GM23248 (cell line): ENCODE measurements around the gene RWDD1. TPM values are rescaled to one million over a fixed set of nuclear protein-coding genes. Genes with fewer than 3 reads are reported as not detected.
A peak's percentile ranks its signal among the peaks of the same experiment; 100 is the strongest.

Source experiments
- DNase-seq: peaks from one replicate; pipeline ENCODE4 v3.0.0-alpha.2; 2015
- H2AFZ ChIP-seq: fragments of 200-600 bp; sonication (generic); 2 replicates; pipeline ENCODE4 v1.6.1; 2016; ENCODE audit warnings: antibody characterized with exemption
- H3F3A ChIP-seq: fragments of 200-600 bp; sonication (generic); 2 replicates; pipeline ENCODE4 v1.6.1; 2016; ENCODE audit warnings: mild to moderate bottlenecking, antibody characterized with exemption, mixed run types; ENCODE audit not compliant: insufficient read depth
- H3K27ac ChIP-seq: fragments of 200-600 bp; sonication (generic); 2 replicates; pipeline ENCODE4 v1.5.1; 2016; ENCODE audit warnings: mild to moderate bottlenecking
- H3K27me3 ChIP-seq: fragments of 200-600 bp; sonication (generic); replicated peaks from 2 replicates; pipeline ENCODE4 v1.6.1; 2016; ENCODE audit warnings: mild to moderate bottlenecking; ENCODE audit not compliant: insufficient read depth
- H3K36me3 ChIP-seq: fragments of 200-600 bp; sonication (generic); 2 replicates; pipeline ENCODE4 v1.6.1; 2016; ENCODE audit warnings: low read depth, mild to moderate bottlenecking
- H3K4me1 ChIP-seq: fragments of 200-600 bp; sonication (generic); 2 replicates; pipeline ENCODE4 v1.6.1; 2016; ENCODE audit warnings: mild to moderate bottlenecking; ENCODE audit not compliant: insufficient read depth
- H3K4me2 ChIP-seq: fragments of 200-600 bp; sonication (generic); one replicate; pipeline ENCODE4 v1.6.1; 2016; ENCODE audit warnings: mild to moderate bottlenecking; ENCODE audit not compliant: unreplicated experiment
- H3K4me3 ChIP-seq: fragments of 200-600 bp; sonication (generic); 2 replicates; pipeline ENCODE4 v1.5.1; 2016; ENCODE audit warnings: mild to moderate bottlenecking
- H3K79me2 ChIP-seq: fragments of 200-600 bp; sonication (generic); 2 replicates; pipeline ENCODE4 v1.6.1; 2016; ENCODE audit warnings: mild to moderate bottlenecking; ENCODE audit not compliant: insufficient read depth
- H3K9ac ChIP-seq: fragments of 200-600 bp; sonication (generic); 2 replicates; pipeline ENCODE4 v1.6.1; 2016; ENCODE audit warnings: mild to moderate bottlenecking
- H3K9me2 ChIP-seq: fragments of 200-600 bp; sonication (generic); 2 replicates; pipeline ENCODE4 v1.6.1; 2016; ENCODE audit warnings: mixed run types, mild to moderate bottlenecking, moderate library complexity; ENCODE audit not compliant: insufficient read depth
- H3K9me3 ChIP-seq: fragments of 200-600 bp; sonication (generic); one replicate; pipeline ENCODE4 v1.6.1; 2017; ENCODE audit warnings: low read depth
- H4K20me1 ChIP-seq: fragments of 200-600 bp; sonication (generic); 2 replicates; pipeline ENCODE4 v1.6.0; 2016; ENCODE audit not compliant: insufficient read depth
- EZH2 ChIP-seq: fragments of 200-600 bp; sonication (generic); IDR thresholded peaks from 2 replicates; pipeline ENCODE4 v1.6.1; 2018; ENCODE audit warnings: antibody characterized with exemption, mild to moderate bottlenecking; ENCODE audit not compliant: insufficient read depth, poor library complexity, severe bottlenecking
- EZH2phosphoT487 ChIP-seq: fragments of 200-600 bp; sonication (generic); IDR thresholded peaks from 2 replicates; pipeline ENCODE4 v1.6.1; 2018; ENCODE audit warnings: antibody characterized with exemption, moderate library complexity, mild to moderate bottlenecking, low read depth; ENCODE audit not compliant: insufficient read depth
- WGBS, 2 experiments: methylation state at CpG; one replicate each; pipeline ENCODE4 v1.1.6; 2015 to 2017; ENCODE audit warnings: low lambda C conversion rate in 2 of 2, low coverage in 1 of 2; ENCODE audit errors: missing lambda C conversion rate in 2 of 2; 5-methylcytosine and 5-hydroxymethylcytosine counted together
- in situ Hi-C: fragments of 300-500 bp; cut with MboI; formaldehyde crosslinking; loops from 2 replicates; pipeline ENCODE4 v1.15.0; 2020
- polyA plus RNA-seq: library from polyadenylated mRNA; unstranded; fragments of >200 nt; fragmentation: Nextera tagmentation; extraction: Ambion mirVana; gene quantifications from 2 replicates; pipeline ENCODE4 v1.2.1, GENCODE V29; 2016
- total RNA-seq: library from RNA; depleted of rRNA; stranded (reverse); fragments of >200 nt; shearing (Covaris generic); gene quantifications from 2 replicates; pipeline ENCODE4 v1.2.3, GENCODE V29; 2014; rRNA removed

The RWDD1 gene
- total and polyA plus RNA-seq, 2 experiments from 2014 or later = 37.7 to 112 TPM

DNA sequence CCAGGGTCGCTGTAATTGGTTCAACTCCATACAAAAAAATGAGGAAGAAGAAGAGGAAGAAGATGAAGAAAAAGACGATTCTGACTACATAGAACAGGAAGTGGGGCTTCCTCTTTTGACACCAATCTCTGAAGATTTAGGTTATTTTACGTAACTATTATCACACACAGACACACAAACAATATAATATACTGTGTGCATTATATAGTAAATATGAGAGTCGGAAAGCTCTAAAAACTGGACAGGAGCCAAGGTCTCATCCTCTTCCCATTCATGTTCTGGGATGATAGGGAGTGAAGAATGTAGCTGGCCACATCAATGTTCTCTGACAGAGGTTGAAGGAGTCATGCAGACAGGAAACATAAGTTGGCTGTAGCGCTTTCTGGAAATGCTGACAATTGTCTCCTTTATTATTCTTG, 58.3 kb downstream of the RWDD1 start:
- Histone ChIP-seq H3K9me2 (no peaks in the 10 kb centered on the region), H4K20me1 (no peaks in the 10 kb centered on the region), H3K9me3 (no peaks in the 10 kb centered on the region), H3K79me2 (no peaks in the 10 kb centered on the region), H3K36me3 (0 out of 2 replicates have a peak, but pooled peaks cover 5% of the 10 kb centered on the region), H3K27me3 (no peaks in the 10 kb centered on the region), H2AFZ (no peak overlapping the region), H3K4me3 (no peak overlapping the region), H3K9ac (no peak overlapping the region), H3K27ac (no peak overlapping the region), H3K4me2 (no peak overlapping the region), H3K4me1 (no peaks in the 10 kb centered on the region), H3F3A (no peaks in the 10 kb centered on the region)
- WGBS, 2 experiments = 83 to 87% methylated on average over 5 of the region's 5 CpGs
- no peak for DNase-seq
- in situ Hi-C loops = no loop called here
- TF ChIP-seq EZH2phosphoT487 = no peak
- no peak for TF ChIP-seq EZH2

DNA sequence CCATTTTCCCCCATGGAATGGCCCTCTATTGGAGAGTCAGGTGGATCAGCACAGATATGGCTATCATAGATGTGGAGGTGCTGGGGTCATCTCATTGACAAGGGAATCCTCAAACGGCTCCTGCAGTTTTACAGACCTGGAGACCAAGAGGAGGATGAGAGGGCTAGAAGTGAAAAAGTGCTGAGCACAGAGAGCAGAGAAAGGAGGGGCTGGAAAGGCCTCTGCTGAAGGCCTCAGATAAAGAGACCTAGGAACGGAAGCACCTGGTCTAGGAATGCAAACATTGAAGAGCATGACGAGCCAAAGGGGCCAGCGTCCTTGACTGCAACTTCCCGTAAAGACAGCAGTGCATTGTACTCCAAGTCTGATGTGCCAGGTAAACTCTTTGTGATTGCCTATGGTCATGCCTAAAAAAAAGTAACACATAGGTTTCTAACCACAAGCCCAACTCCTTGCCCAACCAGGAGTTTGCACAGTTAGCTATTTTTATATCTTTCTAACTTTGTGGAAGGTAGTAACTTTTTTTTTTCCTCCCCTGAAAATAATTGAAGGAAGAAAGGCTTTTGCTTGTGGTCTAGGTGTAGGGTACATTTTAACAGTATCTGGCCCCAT, 60.2 kb downstream of the RWDD1 start:
- Histone ChIP-seq H4K20me1 (no peaks in the 10 kb centered on the region), H3K27me3 (no peaks in the 10 kb centered on the region), H3K27ac (no peak overlapping the region), H3K9me3 (no peaks in the 10 kb centered on the region), H3K4me2 (no peak overlapping the region), H2AFZ (no peak overlapping the region), H3K9me2 (no peaks in the 10 kb centered on the region), H3K9ac (no peak overlapping the region), H3K36me3 (0 out of 2 replicates have a peak, but pooled peaks cover 15% of the 10 kb centered on the region), H3K4me3 (no peak overlapping the region), H3F3A (no peaks in the 10 kb centered on the region), H3K79me2 (no peaks in the 10 kb centered on the region), H3K4me1 (no peaks in the 10 kb centered on the region)
- 96 to 97% methylated on average over 5 of the region's 5 CpGs for WGBS, 2 experiments
- TF ChIP-seq EZH2phosphoT487 (no peak), EZH2 (no peak)
- no peak for DNase-seq
- in situ Hi-C loops = no loop called here

DNA sequence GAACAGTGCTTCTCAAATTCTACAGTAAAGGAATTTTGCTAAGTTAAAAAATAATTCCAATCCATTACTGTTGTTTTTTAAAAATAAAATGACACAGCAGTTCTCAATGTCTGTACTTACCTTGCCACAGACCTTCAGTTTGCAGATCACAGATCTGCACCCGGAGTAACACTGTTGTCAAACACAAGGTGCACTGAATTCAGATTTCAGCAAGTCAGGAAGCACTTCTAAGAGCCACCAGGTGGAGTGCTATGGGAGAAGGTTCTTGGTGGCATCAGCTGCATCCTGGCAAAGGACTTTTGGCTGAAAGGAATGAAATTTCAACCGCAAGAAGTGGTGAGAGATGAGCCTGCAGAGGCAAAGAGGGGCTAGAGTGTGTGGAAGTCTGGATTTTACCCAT, 62.4 kb downstream of the RWDD1 start:
- Histone ChIP-seq H3K4me2 (no peak overlapping the region), H3K9ac (no peak overlapping the region), H3K9me2 (no peaks in the 10 kb centered on the region), H3K4me3 (no peak overlapping the region), H3K4me1 (no peaks in the 10 kb centered on the region), H3K9me3 (no peaks in the 10 kb centered on the region), H2AFZ (no peak overlapping the region), H3K27me3 (no peaks in the 10 kb centered on the region), H3F3A (no peaks in the 10 kb centered on the region), H3K27ac (no peak overlapping the region), H3K79me2 (0 out of 2 replicates have a peak, but pooled peaks cover 7% of the 10 kb centered on the region), H3K36me3 (0 out of 2 replicates have a peak, but pooled peaks cover 15% of the 10 kb centered on the region), H4K20me1 (no peaks in the 10 kb centered on the region)
- DNase-seq = peak; percentile 13
- in situ Hi-C loops = no loop called here
- 96 to 99% methylated on average over 2 of the region's 2 CpGs for WGBS, 2 experiments
- TF ChIP-seq EZH2phosphoT487 = no peak
- no peak for TF ChIP-seq EZH2

Other genes starting within 250 kb of the RWDD1 start
- 76.9 and 83.9 TPM in 2 replicates for gene DSE, start 200.6 kb upstream of the RWDD1 start, total RNA-seq
- 42.7 and 44.6 TPM in 2 replicates for gene DSE, start 200.6 kb upstream of the RWDD1 start, polyA plus RNA-seq
- not detected in 2 replicates for gene CALHM6, start 110.1 kb upstream of the RWDD1 start, total RNA-seq
- gene CALHM6, start 110.1 kb upstream of the RWDD1 start, polyA plus RNA-seq = 1.6 and 1.7 TPM in 2 replicates
- gene CALHM5, start 59.9 kb upstream of the RWDD1 start, total RNA-seq = 8.2 and 9.8 TPM in 2 replicates
- 0.51 TPM in 2 replicates for gene CALHM5, start 59.9 kb upstream of the RWDD1 start, polyA plus RNA-seq
- 1.4 TPM in 1 of 2 replicates, not detected in the other for gene TRAPPC3L, start 25.8 kb upstream of the RWDD1 start, total RNA-seq
- 0.30 TPM in 1 of 2 replicates, not detected in the other for gene TRAPPC3L, start 25.8 kb upstream of the RWDD1 start, polyA plus RNA-seq
- not detected in 2 replicates for gene CALHM4, start 17.8 kb upstream of the RWDD1 start, total RNA-seq
- not detected in 2 replicates for gene CALHM4, start 17.8 kb upstream of the RWDD1 start, polyA plus RNA-seq
- 1.0 TPM in 1 of 2 replicates, not detected in the other for gene RSPH4A, start 45.0 kb downstream of the RWDD1 start, total RNA-seq
- gene RSPH4A, start 45.0 kb downstream of the RWDD1 start, polyA plus RNA-seq = 0.15 TPM in 1 of 2 replicates, not detected in the other
- gene ZUP1, start 97.3 kb downstream of the RWDD1 start, total RNA-seq = 11.9 and 15.5 TPM in 2 replicates
- gene ZUP1, start 97.3 kb downstream of the RWDD1 start, polyA plus RNA-seq = 9.5 and 9.8 TPM in 2 replicates
- 3.4 and 6.3 TPM in 2 replicates for gene KPNA5, start 109.7 kb downstream of the RWDD1 start, total RNA-seq
- gene KPNA5, start 109.7 kb downstream of the RWDD1 start, polyA plus RNA-seq = 2.4 and 2.9 TPM in 2 replicates
- gene FAM162B, start 194.2 kb downstream of the RWDD1 start, total RNA-seq = not detected in 2 replicates
- not detected in 2 replicates for gene FAM162B, start 194.2 kb downstream of the RWDD1 start, polyA plus RNA-seq